NCI-H2029 treated with DMSO at 0.1 percent for 48 hours (cell line): ENCODE measurements around the gene EFCAB13.
"Not testable (repeated sequence)": the region's sequence is repeated elsewhere in the genome, so short reads cannot be mapped to it uniquely, and the experiment has no call there.

Experiments
- DNase-seq: peaks from one replicate; lab custom pipeline; 2025; lab: John Stamatoyannopoulos, UW

The EFCAB13 gene

DNA sequence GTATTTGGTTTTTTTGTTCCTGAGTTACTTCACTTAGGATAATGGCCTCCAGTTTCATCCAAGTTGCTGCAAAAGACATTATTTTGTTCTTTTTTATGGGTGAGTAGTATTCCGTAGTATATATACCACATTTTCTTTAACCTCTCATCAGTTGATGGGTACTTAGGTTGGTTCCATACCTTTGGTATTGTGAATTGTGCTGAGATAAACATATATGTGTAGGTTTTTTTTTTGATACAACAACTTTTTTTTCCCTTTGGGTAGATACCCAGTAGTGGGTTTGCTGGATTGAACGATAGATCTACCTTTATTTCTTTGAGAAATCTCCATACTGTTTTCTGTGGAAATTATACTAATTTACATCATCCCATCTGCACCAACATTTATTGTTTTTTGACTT, 6.8 kb downstream of the EFCAB13 start:
- DNase-seq = no peak

DNA sequence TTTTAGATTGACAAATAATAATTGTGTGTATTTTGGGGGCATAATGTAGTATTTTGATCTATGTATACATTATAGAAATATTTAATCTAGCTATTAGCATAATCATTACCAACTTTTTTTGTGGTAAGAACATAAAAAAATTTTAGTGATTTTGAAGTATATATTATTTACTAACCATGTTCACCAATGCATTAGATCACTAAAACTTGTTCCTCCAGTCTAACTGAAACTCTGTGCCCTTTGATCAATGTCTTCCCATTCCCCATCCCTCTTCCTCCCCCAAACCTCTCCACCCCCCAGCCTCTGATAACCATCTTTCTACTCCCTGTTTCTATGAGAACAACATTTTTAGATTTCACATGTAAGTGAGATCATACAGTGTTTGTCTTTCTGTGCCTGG, 8.5 kb downstream of the EFCAB13 start:
- no peak for DNase-seq

DNA sequence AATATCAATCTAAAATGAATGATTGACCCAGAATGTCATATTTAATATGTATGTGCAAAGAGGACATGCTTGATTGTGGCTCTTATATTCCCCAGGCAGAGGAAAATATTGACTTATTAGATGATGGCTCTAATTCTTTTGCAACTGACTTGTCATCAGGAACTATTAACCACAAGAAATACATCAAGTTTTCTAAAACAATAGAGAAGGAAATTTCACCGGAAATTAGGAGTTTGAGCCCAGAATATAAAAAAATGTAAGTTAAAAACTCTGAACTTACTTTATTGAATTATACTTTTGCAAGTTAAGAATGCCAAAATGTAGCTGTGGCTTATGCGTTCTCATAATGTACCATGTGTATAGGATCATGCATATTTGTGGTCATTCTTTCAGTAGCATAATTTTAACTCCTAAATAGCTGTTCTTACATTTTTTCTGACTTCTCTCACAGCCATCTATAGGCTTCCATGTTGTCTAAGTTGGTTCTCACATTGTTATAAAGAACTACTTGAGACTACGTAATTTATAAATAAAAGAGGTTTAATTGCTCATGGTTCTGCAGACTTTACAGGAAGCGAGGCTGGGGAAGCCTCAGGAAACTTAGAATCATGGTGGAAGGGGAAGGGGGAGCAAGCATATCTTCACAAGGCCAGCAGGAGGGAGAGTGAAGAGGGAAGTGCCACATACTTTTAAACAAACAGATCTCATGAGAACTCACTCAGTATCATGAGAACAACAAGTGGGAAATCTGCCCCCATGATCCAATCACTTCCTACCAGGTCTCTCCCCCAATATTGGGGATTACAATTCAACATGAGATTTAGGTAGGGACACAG, 11.6 kb downstream of the EFCAB13 start:
- no peak for DNase-seq

DNA sequence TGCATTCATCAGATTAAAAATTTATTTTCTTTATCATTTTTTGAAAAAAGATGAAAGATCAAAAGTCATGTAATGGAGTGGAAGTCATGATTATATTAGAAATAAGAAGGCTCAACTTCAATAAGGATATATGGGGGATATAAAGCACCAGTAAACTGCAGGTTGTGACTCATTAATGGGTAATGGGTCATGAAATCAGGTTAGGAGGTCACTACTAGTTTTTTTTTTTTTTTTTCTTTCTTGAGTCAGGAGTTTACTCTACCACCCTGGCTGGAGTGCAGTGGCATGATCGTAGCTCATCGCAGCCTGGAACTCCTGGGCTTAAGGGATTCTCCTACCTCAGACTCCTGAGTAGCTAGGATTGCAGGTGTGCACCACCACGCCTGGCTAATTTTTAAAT, 14.3 kb downstream of the EFCAB13 start:
- no peak for DNase-seq

DNA sequence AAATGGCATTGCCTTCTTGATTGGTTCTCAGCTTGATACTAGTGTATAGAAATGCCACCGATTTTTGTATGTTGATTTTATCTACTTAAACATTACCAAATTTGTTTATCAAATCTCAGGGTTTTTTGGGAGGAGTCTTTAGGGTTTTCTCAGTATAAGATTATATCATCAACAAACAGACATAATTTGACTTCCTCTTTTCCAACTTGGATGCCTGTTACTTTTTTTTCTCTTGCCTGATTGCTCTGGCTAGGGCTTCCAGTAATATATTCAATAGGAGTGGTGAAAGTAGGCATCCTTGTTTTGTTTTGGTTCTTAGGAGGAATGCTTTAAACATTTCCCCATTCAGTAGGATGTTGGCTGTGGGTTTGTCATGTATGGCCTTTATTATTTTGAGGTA, 29.1 kb downstream of the EFCAB13 start:
- no peak for DNase-seq

DNA sequence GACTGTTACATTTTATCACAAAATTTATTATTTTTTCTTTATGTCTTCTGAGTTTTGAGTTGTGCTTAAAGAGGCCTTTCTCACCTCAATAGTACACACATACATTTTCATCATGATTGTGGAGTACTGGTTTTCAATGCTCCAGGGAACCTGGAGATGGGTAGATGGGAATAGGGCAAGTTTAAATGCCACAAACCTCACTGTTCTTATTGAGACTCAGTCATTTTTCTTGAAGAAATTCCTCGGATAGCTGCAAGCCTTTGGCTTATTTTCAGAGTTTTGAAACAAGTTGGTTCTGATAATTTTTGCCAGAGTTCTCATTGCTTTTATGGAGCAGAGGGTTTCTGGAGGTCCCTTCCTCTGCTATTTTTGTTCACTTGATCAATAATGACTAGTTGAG, 34.9 kb downstream of the EFCAB13 start:
- no peak for DNase-seq

DNA sequence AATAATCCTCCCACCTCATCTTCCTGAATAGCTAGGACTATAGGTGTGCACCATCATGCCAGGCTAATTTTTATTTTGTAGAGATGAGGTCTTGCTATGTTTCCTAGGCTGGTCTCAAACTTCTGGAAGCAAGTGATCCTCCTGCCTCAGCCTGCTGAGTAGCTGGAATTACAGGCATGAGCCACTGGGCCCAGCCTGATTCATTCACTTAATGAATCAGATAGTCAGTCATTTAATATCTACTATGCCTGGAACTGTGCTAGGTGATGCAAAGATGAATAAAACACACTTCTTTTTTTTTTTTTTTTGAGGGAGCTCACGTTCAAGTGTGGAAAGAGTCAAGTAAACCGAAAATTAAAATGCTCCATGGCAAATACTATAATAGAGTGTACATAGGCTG, 39.4 kb downstream of the EFCAB13 start:
- DNase-seq = no peak

DNA sequence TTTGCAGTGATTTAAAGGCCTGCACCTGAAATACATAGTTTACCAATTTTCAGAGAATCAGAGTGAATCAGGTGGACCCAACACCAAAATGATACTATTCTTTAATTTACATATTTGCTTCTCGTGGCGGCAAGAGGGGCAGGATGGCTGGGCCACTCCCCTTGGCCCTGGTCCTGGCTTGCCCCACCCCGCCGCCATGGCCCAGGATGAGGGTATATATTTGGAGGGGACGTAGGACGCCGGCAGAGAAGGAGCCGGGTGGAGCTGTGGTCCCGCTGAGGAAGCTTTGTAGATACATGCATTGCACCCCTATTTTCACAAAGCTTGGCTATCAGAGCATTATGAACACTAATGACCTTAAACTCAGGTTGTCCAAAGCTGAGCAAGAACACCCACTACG, 43.5 kb downstream of the EFCAB13 start:
- DNase-seq = no peak

DNA sequence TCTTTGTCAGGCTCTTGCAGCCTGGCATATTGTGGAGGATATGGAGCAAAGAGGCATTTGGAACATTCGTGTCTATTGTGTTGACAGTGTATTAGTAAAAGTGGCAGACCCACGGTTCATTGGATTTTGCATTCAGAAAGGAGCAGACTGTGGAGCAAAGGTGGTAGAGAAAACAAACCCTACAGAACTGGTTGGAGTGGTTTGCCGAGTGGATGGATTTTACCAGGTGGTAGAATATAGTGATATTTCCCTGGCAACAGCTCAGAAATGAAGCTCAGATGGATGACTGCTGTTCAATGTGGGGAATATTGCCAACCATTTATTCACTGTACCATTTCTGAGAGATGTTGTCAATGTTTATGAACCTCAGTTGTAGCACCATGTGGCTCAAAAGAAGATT, 44.5 kb downstream of the EFCAB13 start:
- peak; percentile 29 for DNase-seq

DNA sequence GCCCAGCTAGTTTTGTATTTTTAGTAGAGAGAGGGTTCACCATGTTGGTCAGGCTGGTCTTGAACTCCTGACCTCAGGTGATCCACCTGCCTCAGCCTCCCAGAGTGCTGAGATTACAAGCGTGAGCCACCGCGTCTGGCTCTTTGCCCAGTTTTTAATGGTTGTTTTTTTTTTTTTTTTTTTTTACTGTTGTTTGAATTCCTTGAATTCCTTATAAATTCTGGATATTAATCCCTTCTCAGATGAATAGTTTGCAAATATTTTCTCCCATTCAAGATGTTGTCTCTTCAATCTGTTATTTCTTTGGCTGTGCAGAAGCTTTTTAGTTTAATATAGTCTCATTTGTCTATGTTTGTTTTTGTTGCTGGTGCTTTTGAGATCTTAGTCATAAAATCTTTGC, 47.1 kb downstream of the EFCAB13 start:
- not testable (repeated sequence) for DNase-seq

DNA sequence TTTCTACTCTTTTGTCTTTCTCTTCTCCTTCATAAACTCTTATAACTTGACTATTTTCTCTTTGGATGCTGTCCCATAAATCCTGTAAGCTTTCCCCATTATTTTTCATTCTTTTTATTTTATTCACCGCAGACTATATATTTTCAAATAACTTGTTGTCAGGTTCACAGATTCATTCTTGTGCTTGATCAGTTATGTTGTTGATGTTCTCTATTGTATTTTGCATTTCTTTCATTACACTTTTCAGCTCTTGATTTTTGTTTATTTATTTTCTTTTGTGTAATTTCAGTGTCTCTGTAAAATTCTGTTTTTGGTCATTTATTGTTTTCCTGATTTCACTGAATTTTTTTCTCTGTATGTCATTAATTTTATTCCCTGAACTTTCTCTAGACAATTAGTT, 49.2 kb downstream of the EFCAB13 start:
- no peak for DNase-seq

DNA sequence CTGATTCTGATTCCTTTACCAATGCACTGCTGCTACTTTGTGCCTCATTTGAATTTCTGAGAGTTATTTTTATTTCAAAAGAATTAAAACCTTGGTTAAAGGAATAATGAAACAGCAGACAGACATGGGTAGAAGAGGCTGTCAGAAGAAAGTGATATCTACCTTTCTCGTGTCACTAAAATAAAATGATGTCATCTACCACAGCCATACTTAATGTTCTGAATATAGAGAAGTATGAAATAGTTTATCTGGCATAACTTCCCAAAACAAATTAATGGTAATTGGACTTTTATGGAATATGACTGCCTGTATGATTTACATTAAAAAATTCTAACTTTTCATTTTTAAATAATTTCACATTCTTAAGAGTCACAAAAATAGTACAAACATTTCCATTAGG, 52.5 kb downstream of the EFCAB13 start:
- no peak for DNase-seq

DNA sequence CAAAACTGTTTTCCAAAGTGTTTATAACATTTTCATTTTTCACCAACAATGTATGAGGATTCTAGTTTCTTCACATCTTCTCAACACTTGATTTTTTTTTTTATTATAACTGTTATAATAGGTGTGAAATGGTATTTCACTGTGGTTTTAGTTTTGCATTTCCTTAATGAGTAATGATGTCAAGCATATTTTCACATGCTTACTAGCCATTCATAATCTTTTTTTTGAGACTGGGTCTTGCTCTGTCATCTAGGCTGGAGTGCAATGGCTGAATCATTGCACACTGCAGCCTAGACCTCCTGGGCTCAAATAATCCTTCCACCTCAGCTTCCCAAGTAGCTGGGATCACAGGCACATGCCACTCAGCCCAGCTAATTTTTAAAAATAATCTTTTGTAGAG, 65.1 kb downstream of the EFCAB13 start:
- no peak for DNase-seq

DNA sequence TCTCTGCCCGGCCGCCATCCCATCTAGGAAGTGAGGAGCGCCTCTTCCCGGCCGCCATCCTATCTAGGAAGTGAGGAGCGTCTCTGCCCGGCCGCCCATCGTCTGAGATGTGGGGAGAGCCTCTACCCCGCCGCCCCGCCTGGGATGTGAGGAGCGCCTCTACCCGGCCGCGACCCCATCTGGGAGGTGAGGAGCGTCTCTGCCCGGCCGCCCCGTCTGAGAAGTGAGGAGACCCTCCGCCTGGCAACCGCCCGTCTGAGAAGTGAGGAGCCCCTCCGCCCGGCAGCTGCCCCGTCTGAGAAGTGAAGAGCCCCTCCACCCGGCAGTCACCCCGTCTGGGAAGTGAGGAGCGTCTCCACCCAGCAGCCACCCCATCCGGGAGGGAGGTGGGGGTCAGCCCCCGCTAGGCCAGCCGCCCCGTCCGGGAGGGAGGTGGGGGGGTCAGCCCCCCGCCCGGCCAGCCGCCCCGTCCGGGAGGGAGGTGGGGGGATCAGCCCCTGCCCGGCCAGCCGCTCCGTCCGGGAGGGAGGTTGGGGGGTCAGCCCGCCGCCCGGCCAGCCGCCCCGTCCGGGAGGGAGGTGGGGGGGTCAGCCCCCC, 73.9 kb downstream of the EFCAB13 start:
- not testable (repeated sequence) for DNase-seq

DNA sequence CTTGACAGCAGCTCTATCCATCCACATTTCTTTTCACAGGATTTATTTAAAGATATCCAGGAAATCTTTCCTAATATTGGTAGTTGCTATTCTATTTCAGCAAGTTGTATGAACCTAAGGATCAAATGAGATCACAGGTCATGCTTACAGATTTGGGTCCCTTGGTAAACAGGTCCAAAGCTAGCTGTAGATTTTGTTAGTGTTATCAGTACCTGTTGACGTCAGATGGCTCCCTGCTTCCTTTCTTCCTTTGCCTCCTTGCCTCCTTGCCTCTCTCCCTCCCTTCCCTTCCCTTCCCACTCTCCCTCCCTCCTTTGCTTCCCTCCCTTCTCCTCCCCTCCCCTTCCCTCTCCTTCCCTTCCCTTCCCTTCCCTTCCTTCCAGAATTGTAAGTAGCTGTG, 76.6 kb downstream of the EFCAB13 start:
- DNase-seq = no peak

DNA sequence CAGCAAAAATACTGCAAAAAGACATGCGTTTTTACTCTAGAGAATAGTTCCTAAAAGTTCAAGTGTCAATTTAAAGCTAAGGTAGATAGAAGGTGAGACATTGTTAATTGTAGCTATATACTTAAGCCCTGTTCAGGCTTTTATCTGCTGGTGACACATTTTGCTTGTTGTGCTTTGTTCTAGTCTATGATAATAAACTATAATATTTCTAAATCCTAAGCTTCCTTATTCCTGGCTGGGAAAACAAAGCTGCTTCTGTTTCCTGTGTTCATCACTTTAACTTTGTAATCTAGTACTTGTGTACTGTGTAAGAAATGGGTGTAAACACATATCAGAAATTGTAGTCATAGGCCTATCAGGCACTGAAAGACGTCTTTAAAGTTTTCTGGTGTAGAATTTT, 77.3 kb downstream of the EFCAB13 start:
- no peak for DNase-seq

DNA sequence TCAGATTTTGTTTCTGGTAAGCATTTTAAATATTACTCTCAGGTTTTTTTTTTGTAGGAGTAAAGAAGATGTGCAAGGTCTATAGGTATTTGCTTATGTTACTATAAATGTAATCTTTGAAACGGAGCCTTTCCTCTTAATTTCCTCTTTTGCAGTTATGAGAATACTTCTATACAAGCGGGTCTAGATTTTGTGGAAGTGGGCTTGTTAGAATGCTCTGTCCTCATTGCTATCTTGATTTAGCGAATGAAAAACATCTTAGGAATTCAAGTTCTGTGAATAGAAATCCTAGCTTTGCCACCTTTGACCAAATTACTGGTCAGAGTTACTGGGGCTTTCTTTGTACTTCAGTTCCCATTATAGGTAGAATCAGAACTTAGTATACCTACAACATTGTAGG, 80.3 kb downstream of the EFCAB13 start:
- no peak for DNase-seq

DNA sequence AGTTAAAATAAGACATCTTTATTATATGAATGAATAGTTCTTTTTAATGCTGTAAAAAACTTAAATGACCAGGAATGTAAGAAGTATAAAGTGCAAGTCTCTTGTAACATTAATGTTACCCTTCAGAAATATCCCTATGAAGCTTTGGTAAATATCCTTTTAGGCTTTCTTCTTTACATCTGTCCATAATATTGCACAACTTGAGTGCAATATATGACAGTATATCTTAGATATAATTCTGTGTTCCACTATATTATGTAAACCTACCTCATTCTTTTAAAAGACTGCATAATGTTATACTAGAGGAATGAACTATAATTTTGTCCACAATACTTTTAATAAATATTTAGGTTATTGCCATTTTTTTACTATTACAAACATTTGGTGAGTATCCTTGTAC, 81.1 kb downstream of the EFCAB13 start:
- no peak for DNase-seq

DNA sequence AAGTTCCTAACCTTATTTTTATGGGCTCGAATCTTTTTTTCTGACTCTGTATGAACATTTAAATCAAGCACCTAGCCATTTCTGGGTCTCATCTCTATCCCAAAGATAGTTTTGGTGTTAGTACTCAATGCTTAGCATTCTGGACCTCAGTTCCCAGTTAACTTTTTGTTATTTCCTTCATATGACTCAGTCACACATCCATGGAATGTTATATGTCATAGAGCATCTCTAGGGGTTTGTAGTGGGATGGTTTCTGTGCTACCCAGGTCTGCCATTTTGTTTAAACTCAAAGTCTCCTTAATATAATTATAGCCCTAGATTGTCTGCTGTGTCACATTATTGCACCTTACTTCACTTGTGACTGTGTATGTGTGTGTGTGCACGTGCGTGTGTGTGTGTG, 90.1 kb downstream of the EFCAB13 start:
- DNase-seq = no peak

DNA sequence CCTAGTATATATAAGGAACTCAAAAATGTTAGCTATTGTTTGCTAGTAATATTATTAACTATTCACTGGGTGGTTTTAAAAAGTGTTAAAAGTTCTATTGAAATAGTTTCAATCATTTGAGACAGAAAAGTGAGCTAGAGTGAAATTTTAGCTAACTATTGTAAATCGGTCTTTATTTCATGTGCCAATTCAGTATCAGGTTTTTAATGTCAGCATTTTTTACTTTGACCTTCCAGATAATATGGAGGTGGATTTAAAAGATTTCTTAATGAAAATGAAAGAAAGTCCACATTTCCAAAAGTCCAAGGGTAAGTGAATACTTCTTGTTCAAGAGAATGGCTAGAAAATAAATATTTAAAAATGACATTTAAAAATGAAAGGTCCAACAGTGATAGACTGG, 90.9 kb downstream of the EFCAB13 start:
- no peak for DNase-seq

DNA sequence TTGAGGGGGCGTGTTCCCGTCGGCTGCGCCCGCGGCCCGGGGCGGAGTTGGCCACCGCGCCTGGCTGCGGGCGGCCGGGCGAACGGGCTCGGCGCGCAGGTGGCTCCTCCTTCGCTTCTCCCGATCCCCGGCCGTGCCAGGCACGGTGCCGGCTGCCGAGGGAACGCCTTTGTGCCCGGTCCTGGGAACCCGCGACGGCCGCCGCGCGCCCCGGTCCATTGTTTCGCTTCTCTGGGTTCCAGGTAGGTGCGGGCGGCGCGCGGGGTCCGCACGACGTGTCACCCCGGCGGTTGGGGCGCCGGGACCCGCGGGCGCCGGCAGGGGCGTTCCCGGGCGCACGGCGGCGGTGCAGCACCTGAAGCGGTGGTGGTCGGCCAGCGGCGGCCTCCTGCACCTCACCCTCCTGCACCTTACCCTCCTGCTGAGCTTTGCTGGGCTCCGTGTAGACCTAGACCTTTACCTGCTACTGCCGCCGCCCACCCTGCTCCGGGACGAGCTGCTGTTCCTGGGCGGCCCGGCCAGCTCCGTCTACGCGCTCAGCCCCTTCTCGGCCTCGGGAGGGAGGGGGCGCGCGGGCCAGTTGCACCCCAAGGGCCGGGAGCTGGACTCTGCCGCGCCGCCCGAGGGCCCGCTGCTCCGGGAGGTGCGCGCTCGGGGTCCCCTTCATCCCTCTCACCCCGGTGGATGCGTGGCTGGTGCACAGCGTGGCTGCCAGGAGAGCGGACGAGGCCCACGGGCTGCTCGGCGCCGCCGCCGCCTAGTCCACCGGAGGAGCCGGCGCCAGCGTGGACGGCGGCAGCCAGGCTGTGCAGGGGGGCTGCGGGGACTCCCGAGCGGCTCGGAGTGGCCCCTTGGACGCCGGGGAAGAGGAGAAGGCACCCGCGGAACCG, 99.9 kb downstream of the EFCAB13 start:
- no peak for DNase-seq

DNA sequence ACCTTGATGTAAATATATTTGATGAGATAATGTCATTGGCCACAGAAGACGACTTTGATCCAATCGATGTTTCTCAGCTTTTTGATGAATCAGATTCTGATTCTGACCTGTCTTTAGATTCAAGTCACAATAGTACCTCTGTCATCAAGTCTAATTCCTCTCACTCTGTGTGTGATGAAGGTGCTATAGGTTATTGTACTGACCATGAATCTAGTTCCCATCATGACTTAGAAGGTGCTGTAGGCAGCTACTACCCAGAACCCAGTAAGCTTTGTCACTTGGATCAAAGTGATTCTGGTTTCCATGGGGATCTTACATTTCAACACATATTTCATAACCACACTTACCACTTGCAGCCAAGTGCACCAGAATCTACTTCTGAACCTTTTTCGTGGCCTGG, 101.5 kb downstream of the EFCAB13 start:
- DNase-seq = not testable (repeated sequence)
